A673 (cell line): ENCODE results near the gene DOCK4.

ENCODE experiments used
- EZH2 ChIP-seq: fragments of 200-600 bp; sonication (generic); IDR thresholded peaks from 2 replicates; pipeline ENCODE4 v1.6.1; 2017; ENCODE audit warnings: borderline replicate concordance, low read depth, mild to moderate bottlenecking, mixed read lengths, antibody characterized with exemption, low read length; ENCODE audit not compliant: poor library complexity, severe bottlenecking
- TF ChIP-seq, protein P1 (sequence below): fragments of 300-800, 200-600 bp; sonication (generic); conservative IDR thresholded peaks from 2 replicates; pipeline ENCODE4 v1.5.1; 2017; ENCODE audit warnings: low read depth, mild to moderate bottlenecking, antibody characterized with exemption, low read length, moderate library complexity, mixed read lengths

DNA sequence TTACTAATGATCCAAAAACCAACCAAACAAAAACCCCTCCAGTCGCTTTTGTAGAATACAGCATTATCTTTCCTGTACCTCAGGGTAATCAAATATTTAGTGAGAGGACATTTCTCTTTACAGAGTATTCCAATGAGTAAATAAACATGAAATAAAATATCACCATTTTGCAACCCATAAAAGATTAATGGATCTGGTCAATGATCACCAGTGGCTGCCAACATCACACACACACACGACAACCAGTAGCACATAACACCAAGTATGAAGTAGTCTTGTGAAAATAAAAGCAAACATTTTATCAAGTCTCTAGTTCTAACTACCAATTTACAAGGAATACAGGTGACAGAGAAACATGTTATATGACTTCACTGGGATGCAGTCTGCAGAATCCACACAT, 455.3 kb downstream of the DOCK4 start:
- TF ChIP-seq, protein P1, sequence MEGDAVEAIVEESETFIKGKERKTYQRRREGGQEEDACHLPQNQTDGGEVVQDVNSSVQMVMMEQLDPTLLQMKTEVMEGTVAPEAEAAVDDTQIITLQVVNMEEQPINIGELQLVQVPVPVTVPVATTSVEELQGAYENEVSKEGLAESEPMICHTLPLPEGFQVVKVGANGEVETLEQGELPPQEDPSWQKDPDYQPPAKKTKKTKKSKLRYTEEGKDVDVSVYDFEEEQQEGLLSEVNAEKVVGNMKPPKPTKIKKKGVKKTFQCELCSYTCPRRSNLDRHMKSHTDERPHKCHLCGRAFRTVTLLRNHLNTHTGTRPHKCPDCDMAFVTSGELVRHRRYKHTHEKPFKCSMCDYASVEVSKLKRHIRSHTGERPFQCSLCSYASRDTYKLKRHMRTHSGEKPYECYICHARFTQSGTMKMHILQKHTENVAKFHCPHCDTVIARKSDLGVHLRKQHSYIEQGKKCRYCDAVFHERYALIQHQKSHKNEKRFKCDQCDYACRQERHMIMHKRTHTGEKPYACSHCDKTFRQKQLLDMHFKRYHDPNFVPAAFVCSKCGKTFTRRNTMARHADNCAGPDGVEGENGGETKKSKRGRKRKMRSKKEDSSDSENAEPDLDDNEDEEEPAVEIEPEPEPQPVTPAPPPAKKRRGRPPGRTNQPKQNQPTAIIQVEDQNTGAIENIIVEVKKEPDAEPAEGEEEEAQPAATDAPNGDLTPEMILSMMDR: no peak
- TF ChIP-seq EZH2: no peak
